DMS79 treated with DMSO at 0.1 percent for 48 hours (cell line): ENCODE results near the gene RFFL.

ENCODE experiments used
- DNase-seq: peaks from one replicate; lab custom pipeline; 2025; lab: John Stamatoyannopoulos, UW

The RFFL gene

GRCh38 chr17:34961093-34961911, 102.2 kb downstream of the RFFL start, which contains the start of the genes CCT6B and ZNF830:
TSS of gene CCT6B (minus strand) at chr17:34961460. CDS start at chr17:34961393, 67 bp downstream.
TSS of gene ZNF830 (plus strand) at chr17:34961540. CDS start at chr17:34961567, 27 bp downstream.
- DNase-seq: peak; percentile 89

- no peak for DNase-seq
Observed at GRCh38 chr17:34958438-34958837, 105.1 kb downstream of the RFFL start.
